GM21737 (cell line): ENCODE results near the gene XAGE3.
"Not testable (repeated sequence)": the region's sequence is repeated elsewhere in the genome, so short reads cannot be mapped to it uniquely, and the experiment has no call there.

Source experiments
- ATAC-seq: cut with Tn5 transposase; IDR thresholded peaks from one replicate; pipeline ENCODE4 v1.9.1; 2021; ENCODE audit warnings: mild to moderate bottlenecking, moderate library complexity; ENCODE audit not compliant: unreplicated experiment

Gene XAGE3, protein sequence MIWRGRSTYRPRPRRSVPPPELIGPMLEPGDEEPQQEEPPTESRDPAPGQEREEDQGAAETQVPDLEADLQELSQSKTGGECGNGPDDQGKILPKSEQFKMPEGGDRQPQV

DNA sequence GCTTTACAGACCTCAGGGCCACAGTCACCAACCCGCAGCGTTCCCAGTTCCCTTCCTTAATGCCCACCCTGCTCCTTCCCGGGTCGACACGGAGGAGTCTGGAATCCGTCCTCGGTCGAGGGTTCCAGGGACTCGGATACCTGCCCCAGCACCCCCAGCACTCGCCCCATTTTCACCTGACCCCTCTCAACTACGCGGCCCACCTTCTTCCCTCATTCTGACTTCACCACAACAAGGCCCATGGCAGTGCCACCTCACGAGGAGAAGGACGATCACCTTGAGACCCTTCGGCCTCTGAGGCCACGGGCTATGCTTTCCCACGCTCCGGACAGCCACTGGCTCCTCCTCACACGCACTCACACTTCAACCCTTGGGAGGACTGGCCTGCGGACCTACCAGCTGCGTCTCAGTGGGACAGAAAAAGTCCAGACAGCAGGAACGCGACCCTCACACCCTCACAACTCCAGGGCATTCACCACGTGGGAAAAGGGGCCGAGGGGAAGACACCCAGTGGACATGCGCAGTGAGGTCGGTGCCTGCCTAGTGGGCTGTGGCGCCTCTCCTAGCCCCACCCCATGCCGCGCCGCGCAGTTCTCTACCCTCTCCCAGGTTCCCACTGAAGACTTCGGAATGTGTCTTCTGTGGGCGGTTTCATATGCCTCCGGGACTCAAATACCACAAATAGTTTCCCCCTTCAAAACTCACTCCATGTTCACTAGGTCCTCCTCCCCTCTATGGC is at the start of gene XAGE3:
Gene XAGE3 (minus strand): TSS at position 474 of the 739 bp plus-strand sequence. CDS start 950 bp downstream, outside the sequence.
- ATAC-seq: no peak

DNA sequence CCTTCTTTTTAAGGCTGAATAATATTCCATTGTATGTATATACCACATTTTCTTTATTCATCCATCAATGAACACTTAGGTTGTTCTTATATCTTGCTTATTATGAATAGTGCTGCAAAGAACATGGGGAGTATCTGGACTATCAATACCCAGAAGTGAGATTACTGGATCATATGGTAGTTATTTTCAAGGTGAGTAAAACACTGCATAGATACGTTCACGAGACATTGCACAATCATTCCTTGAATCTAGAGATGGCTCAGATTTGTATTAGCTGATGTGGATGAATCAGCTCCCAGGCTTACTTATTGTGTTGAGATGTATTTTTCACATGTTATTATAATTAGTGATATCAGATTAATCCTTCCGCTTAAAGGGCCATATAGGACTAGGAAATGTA is 46.8 kb upstream of the XAGE3 start:
- not testable (repeated sequence) for ATAC-seq

DNA sequence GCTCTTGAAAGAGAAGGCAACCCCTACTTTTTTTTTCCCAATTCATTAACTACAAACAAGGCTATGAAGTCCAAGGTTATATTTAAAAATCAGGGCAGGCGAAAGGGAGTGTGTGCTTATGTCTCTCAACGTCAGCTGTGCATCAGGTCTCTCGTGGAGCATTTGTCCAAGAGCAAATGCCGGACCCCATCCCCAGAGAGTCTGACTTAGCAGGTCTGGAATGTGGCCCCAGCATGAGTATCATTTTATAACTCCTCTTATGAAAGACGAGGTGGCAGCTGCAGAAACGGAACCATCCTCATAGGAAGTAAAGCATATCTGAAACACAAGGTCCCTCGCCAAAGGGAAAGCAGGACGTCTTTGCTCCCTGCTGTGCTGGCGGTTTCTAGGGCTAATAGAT is 45.8 kb upstream of the XAGE3 start:
- not testable (repeated sequence) for ATAC-seq

DNA sequence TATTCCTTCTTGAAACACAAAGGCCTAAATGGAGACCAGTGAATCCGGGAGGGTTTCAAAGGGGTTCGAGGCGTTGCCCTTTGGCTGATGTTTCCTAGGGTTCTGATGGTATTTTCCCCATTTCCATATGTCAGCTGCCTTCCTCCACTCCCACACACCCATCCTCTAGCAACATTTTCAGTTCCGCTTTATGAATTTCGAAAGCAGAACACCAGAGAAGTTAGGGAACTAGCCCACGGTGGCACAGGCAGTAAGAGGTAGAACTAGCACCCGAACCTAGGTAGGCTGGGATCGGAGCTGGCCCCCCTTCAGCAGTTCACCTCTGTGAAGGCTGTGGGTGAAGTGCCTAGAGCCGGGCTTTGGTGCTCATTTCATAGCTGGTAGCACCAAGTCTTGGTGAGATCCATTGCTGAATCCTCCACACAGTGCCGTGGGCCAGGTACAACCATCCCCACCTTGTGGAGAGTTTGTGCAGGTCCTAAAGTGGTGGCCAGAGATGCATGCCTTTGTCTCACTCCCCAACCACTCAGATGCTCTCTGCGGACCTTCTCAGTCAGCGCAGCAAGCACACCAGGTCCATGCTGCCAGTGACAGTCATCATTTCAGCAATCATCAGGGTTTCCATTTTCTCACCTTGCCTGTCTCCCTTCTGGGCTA is 41.6 kb upstream of the XAGE3 start:
- not testable (repeated sequence) for ATAC-seq

DNA sequence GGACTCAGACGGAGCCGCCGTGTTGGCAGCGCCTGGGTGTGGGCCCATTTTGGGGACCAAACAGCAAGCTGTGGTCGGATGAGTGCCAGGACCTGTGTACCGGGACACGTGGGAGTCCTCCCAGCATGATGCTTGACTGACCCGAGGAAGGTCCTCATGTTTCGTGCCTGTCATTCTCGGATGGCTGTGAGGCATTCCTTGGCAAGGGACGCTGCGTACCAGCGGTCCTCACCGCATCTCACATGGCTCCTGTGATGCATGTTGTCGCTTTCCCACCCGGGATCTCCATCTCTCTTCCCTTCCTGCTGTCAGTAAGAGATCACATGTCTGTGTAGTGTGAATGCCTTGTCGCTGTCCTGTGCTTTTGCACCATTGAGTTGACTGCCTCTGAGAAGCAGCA is 40.0 kb upstream of the XAGE3 start:
- not testable (repeated sequence) for ATAC-seq

DNA sequence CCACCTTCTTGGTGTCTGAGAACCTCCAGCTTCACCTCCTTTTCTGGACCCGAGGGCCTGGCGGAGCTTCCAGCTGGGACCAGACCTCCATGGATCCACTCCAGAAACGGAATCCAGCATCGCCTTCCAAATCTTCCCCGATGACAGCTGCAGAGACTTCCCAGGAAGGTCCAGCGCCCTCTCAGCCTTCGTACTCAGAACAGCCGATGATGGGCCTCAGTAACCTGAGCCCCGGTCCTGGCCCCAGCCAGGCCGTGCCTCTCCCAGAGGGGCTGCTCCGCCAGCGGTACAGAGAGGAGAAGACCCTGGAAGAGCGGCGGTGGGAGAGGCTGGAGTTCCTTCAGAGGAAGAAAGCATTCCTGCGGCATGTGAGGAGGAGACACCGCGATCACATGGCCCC is 39.3 kb upstream of the XAGE3 start:
- ATAC-seq: not testable (repeated sequence)

DNA sequence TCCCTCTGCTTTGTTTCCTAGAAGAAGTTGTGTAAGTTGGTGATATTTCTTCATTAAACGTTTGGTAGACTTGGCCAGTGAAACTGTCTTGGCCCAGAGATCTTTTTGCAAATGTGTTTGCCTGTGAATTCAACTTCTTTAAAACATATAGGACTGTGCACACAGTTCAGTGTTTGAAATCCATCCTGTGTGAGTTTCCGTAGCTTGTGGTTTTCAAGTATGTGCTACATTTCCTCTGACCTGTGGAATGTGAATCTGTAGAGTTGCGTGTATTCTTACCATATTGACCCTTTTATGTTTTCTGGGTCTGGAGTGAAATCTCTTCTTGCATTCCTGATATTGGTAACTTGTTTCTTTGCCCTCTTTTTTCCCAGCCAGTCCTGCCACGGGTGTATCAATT is 38.2 kb upstream of the XAGE3 start:
- ATAC-seq: not testable (repeated sequence)

DNA sequence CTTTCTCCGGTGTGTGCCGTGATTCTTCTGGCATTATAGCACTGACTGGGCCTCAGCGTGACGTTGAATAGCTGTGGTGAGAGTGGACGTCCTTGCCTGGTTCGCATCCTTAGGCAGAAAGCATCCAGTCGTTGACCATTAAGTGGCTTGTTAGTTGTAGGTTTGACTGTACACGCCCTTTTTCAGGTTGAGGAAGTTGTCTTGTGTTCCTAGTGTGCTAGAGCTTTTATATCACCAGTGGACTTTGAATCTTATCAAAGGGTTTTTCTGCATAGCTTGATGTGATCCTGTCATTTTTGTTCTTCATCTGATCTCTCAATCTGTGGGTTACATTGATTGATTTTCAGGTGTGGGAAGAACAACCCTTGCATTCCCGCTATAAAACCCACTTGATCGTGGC is 37.6 kb upstream of the XAGE3 start:
- ATAC-seq: not testable (repeated sequence)

DNA sequence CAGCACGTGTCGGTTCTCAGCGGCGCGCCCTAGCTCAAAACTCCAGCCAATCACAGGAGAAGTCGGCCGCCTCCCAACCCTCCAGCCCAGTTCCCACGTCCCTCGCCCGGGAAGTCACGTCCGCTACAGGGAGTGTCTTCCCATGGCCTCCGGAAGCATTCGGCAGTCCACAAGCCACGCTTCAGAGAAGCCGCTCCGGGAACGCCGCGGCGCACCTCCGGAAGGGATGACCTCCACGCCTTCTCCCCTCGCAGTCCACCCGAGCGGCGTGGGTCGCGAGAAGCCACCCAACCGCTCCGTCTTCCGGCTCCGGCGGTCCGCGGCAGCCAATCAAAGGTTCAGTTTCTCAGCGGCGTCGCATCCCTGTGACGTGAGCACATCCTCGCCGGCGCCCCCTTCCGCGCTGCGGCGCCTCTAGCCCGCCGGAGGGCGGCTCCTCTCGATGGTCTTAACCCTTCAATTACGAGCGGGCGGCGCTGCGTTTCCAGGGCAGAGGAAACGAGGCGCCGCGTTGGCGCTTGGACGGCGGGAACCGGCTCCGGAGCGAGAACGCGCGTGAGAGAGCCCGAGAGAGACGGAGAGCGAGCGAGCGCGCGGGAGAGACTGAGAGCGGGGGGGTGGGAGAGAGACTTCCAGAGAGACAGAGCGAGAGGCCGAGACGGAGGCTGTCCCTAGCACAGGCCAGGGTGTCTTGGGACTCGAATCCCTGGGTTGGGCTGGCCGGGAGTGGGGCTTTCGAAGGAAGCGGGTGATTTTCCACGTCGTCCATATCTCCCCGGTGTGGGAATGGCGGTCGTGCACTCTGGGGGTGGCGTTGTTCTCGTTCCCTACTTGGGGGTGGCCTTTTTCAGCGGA is 29.2 kb upstream of the XAGE3 start, which contains the start of gene FAM156B:
Gene FAM156B (plus strand): TSS at position 476 of the 855 bp plus-strand sequence. CDS start 9,896 bp downstream, outside the sequence.
- ATAC-seq: peak; percentile 84

DNA sequence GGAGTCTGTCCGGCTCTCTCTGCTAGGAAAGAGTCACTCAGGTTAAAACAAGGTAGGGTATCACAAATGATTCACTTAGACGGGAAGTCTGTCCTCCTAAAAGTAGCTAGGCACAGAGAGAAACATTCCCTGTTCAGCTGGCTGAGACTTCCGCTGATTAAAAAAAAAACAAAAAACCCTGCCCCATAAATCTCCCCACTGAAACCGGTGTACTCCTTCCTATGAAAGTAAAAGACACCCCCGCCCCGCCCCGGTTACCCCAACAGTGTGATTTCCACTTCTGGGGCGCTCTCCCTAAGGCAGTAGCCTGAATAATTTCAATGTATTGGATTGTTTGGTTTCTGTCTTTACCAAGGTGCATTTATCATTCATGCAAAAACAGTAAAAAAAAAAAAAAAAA is 28.6 kb upstream of the XAGE3 start:
- peak; percentile 12 for ATAC-seq

DNA sequence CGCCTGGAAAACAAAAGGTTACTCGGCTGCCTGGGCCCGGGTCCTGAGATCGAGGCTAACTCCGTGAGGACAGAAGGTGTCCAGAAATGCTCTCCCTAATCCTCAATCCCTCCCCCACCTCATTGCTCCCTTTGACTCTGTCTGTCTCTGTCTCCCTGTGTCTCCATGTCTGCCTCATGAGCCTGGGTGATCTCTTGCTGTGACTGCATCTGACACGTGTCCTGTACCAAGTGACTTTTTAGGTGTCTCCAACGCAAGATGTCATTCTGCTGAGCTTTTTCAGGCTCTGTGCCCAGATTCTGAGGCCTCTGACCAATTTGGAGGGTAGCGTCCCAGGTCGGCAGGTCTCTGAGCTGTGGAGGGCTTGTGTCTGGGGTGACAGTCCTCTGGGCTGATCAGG is 20.2 kb upstream of the XAGE3 start:
- not testable (repeated sequence) for ATAC-seq

DNA sequence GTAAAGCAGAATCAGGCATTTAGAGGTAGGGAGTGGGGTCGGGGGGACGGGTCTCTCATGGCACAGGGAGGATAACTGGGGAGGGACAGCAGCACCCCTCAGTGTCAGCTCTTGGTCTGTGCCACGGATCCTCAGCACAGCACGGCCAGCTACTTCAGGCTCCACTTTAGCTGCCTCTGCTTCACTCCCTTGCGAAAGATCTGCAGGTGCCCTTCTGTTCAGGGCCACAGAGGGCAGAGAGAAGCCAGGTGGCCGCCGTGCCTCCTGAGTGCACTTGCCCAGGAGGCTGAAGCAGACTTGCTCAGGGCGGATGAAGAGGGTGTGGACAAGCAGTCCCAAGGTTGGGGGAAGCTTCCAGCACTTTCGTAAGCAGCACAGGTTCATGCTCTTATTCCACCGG is 19.6 kb upstream of the XAGE3 start:
- ATAC-seq: not testable (repeated sequence)

DNA sequence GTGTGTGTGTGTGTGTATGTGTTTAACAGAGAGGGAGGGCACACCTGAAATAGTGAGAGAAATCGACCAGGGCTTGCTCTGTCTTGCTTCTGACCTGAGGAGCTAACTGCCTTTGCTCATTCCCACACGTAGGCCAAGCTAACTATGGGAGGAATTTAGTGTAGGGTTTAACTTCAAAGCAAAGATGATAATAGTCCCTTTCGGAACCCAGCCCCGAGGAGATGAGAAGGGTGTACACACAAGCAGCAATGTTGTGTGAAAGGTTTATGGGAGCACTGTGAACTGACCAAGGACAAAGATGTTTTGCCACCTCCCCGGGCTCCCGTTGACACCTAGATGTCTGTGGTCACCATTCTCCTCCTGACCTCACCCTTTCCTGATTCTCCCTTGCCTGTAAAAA is 8.5 kb upstream of the XAGE3 start:
- not testable (repeated sequence) for ATAC-seq

DNA sequence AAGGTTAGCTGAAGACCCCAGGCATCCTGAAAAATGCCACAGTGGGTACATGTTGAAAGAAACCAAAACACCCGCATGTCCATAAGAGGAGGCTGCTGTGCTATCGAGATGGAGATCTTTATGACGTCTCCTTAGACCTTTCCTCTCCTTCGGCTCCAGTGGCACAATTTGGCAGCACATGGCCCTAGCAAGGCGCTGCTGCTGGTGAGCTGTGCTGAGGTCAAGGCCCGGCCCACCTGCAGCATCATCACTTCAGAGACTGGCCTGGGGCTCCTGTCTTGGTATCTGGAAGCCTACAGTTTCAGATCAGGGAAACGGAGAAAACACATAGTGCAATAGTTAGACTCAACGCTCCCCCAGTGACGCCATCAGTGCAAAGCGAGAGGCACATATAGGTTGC is 7.6 kb upstream of the XAGE3 start:
- not testable (repeated sequence) for ATAC-seq

DNA sequence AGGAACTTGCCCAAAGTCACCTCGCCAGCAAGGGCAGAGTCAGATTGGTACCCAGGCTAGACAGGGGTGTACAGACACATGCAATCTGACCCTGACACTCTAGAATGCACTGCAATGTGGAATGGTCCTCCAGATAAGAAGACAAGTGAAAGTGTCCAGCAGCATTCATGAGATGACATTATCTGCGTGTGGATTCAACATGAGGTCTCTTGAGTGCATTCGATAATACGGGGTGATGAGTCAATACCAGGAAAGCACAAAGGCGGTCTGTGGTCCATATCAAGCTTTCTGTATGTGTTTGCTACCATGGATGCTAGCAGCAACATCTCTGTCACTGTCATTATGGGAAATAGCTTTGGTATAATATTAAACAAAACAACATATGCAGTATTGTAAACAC is 6.8 kb upstream of the XAGE3 start:
- no peak for ATAC-seq

DNA sequence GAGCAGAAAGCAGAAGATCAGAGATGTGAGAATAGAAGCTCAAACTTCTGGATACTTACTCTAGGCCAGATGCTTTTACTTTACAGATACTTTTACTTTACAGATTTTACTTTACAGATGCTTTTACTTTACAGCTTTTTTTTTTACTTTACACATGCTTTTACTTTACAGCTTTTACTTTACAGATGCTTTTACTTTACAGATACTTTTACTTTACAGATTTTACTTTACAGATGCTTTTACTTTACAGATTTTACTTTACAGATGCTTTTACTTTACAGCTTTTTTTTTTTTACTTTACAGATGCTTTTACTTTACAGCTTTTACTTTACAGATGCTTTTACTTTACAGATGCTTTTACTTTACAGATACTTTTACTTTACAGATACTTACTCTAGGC is 5.9 kb upstream of the XAGE3 start:
- not testable (repeated sequence) for ATAC-seq

DNA sequence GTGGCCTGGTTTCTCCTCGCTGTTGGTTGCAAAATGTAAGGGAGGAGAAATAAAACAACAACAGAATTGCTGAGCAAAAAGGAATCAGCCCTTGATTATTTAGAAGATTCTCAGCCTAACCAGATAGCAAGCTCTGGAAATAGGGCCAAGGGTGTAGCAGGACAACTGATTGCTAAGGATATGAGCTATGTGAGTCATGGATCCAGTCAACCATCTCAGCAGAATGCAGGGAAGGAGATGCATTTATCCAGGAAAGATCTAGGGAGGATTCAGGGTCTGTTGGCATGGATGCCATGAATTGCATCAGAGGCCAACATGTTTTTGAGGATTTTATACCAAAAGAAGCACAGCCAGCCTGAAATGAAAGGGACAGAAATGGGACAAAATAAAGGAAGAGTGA is 2.2 kb upstream of the XAGE3 start:
- ATAC-seq: no peak

DNA sequence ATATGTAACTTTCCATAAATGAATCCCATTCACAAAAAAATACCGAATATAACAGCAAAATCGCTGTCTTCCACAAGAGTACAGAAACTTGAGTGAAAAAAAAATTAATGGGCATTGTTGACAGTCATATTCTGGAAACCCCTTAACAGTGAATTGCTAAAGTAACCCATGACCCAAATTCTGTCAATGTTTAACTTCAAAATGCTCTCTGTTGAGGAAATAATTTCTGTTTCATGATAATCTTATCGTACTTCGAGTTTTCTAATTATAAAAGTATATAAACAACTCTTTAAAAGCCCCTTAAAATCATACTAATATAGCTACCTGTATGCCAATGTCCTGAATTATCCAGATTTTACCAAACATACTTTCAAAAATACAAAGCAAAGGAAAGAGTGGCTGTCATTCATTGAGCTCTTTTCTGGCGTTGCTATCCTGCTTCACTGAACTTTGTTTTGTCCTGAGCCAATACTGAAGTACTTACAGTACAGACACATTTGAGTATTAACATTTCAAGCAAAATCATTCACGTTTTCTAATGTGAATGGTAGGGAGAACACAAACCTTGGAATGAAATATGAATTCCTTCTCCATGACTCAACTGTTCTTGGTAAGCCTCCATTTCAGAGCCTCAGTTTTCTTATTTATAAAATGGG is 2.4 kb downstream of the XAGE3 start:
- no peak for ATAC-seq

DNA sequence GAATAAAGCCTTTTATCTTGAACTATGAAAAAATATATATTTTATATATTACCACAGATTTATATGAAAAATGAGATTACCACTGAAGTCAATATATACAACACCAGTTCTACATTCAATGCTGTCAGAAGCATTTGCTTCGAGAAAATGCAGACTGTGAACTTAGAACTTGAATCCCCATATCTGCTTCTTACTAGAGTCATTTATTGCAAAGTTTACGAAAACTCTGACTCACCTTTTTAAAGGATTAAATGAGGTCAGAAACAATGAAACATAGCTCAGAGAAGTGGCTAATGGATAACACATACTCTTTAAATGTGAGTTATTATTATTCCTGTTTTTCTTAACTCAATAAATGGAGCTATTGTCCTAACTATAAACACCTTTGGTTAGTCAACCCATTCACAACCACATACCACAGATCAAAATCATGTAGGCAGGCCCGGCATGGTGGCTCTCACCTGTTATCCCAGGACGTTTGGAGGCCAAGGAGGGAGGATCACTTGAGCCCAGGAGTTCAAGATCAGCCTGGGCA is 10.8 kb downstream of the XAGE3 start:
- ATAC-seq: not testable (repeated sequence)

DNA sequence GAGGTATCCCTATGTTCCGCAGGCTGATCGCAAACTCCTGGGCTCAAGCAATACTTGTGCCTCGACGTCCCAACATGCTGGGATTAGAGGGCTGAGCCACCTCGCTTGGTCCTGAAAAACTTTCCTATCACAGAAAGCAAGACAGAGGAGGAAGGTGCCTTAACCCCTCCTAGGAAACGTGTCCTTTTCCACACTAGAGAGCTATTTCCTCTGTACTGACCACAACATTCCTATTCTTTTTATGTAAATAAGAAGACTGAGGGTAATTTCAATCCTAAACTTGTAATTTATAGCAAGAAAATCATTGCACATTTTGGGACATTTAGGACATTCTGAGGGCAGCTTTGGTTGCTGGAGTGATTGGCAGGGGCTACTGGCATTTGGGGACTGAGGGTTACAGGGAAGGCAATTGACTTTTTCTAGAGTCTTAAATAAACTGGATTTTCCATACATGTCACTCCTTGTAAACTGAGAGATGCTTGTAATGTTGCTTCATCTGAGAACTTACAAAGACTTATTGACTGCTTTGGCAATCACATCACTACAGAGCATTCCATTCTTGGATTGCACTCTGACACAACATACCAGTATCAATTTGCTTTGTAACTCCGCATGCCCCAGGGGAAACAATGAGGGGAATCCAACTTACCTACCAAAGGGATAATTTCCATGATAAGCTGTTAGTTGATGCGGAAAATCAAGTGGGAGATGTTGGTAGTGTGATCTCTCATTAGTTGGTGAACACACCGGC is 15.6 kb downstream of the XAGE3 start:
- no peak for ATAC-seq
